Activated CD4-positive, alpha-beta T cell treated with anti-CD3 and anti-CD28 coated beads for 36 hours (primary cell): ENCODE data around the gene COQ8A. TPM values are rescaled to one million over a fixed set of nuclear protein-coding genes. Genes with fewer than 3 reads are reported as not detected.

ENCODE experiments used
- ATAC-seq: fragments of 200-7000 bp; cut with Tn5 transposase; one replicate; pipeline ENCODE4 v1.10.0; 2021; ENCODE audit warnings: mild to moderate bottlenecking, moderate library complexity
- CTCF ChIA-PET: fragments of 350-600 bp; sonication (Branson Sonifier 250); formaldehyde crosslinking; loops from one replicate; lab custom pipeline; 2021; ENCODE audit warnings: antibody characterized with exemption; lab: Charles Lee
- POLR2A ChIA-PET: fragments of 350-600 bp; sonication (Branson Sonifier 250); formaldehyde crosslinking; loops from one replicate; lab custom pipeline; 2021; ENCODE audit warnings: antibody characterized with exemption, inconsistent platforms; lab: Charles Lee
- DNase-seq: peaks from one replicate; pipeline ENCODE4 v3.0.0-alpha.2; 2020
- H3K27ac Mint-ChIP-seq: one replicate; pipeline ENCODE4 v1.8.0; 2021; ENCODE audit warnings: mixed read lengths
- H3K27me3 Mint-ChIP-seq: one replicate; pipeline ENCODE4 v1.8.0; 2021; ENCODE audit warnings: mixed read lengths
- H3K36me3 Mint-ChIP-seq: one replicate; pipeline ENCODE4 v1.8.0; 2021; ENCODE audit warnings: low read depth, mixed read lengths
- H3K4me1 Mint-ChIP-seq: one replicate; pipeline ENCODE4 v1.8.0; 2021; ENCODE audit warnings: mixed read lengths
- H3K4me3 Mint-ChIP-seq: one replicate; pipeline ENCODE4 v1.8.0; 2021; ENCODE audit warnings: mild to moderate bottlenecking, moderate library complexity, mixed read lengths
- H3K9me3 Mint-ChIP-seq: one replicate; pipeline ENCODE4 v1.8.0; 2021; ENCODE audit warnings: low read depth, mixed read lengths
- intact Hi-C, 2 experiments: fragments of 100-400 bp; cut with DNase I in 1 of 2; cut with micrococcal nuclease in 1 of 2; formaldehyde crosslinking; loops; one replicate each; pipeline versions ENCODE4 v1.14.2 to v1.15.1; 2022 to 2024; cut with DNase I, micrococcal nuclease
- total RNA-seq, 2 experiments: library from RNA; stranded (reverse); gene quantifications; one replicate each; pipeline ENCODE4 v1.2.3, GENCODE V29; 2021

COQ8A gene
- total RNA-seq, 2 experiments from 2014 or later = 21.3 to 26.9 TPM

DNA sequence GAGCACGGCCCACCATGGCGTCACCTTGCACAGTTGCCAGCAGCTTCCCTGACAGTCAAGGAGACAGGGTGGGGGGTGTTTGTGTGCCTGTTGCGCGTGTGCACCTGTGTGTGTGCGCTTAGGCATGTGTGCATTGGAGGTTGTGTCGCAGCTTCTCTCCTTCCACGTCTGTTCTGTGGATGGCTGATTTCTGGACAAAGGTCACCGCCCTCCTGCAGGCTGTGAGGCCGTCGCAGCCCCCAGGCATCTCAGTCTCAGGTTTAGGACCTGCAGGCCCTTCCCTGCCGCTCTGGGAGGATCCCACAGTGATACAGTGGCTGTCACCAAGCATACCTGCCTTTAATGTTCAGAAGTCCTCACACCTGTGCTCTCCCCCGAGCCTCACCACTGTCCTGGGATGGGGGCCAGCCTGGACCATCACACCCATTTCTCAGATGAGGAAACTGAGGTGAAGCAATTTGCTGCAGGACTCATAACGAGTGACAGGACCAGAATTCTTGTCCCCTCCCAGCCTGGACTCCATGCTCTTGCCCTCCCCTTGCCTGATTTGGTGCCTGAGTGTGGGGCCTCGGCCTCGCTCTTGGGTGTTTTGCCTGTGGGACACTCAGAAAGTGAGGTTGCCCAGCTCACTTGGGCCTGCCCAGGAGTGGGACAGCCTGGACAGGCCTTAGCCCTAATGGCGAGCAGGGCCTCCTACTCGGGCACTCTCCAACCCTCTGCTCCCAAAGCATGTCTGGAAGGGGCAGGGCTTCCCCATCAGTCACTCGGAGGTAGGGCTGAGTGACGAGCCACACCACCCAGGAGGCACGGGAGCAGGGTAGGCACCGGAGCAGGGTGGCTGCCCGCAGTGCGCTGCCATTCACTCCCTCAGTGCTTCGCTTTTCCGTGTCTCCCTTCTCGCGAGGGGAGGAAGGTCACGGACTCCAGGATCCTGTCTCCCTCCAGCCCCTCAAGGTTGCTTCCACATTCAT, 22.6 kb downstream of the COQ8A start:
- H3K36me3 Mint-ChIP-seq = peaks cover 19% of the 10 kb centered on the region
- H3K4me1 Mint-ChIP-seq = peaks cover 18% of the 10 kb centered on the region
- no peak overlapping the region for H3K27ac Mint-ChIP-seq
- POLR2A ChIA-PET = no interaction called here
- CTCF ChIA-PET = interaction anchor here (0.6 kb wide), 1 partner anchor 139 kb away, joined by 3 read pairs; no protein-coding TSS in a partner anchor
- H3K4me3 Mint-ChIP-seq = no peak overlapping the region
- ATAC-seq = no peak
- H3K9me3 Mint-ChIP-seq = no peaks in the 10 kb centered on the region
- no peak for DNase-seq
- intact Hi-C loops = no loop called here
- no peaks in the 10 kb centered on the region for H3K27me3 Mint-ChIP-seq

DNA sequence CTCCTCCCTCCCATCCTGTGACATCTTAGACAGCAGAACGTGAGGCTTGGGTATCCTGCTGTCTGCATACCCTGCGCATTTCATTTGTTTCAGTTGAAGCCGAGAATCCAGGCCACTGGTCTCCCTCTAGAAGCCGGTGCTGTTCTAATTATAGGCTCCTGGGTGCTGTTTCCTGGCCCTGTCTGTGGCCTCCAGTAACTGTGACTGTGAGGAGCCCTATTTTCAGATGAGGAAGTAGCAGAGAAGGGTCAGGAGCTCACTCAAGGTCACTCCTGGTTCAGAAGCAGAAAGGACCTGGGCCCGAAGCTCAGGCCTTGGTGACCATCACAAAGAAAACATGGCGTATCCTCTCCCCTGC, 24.0 kb downstream of the COQ8A start:
- Mint-ChIP-seq H3K4me1 (peaks cover 18% of the 10 kb centered on the region), H3K9me3 (no peaks in the 10 kb centered on the region), H3K27me3 (no peaks in the 10 kb centered on the region), H3K4me3 (no peak overlapping the region), H3K27ac (no peak overlapping the region), H3K36me3 (peaks cover 27% of the 10 kb centered on the region)
- intact Hi-C loops = no loop called here
- POLR2A ChIA-PET = no interaction called here
- no peak for DNase-seq
- CTCF ChIA-PET = interaction anchor here (0.5 kb wide), 1 partner anchor 67 kb away, joined by 3 read pairs; no protein-coding TSS in a partner anchor
- no peak for ATAC-seq

DNA sequence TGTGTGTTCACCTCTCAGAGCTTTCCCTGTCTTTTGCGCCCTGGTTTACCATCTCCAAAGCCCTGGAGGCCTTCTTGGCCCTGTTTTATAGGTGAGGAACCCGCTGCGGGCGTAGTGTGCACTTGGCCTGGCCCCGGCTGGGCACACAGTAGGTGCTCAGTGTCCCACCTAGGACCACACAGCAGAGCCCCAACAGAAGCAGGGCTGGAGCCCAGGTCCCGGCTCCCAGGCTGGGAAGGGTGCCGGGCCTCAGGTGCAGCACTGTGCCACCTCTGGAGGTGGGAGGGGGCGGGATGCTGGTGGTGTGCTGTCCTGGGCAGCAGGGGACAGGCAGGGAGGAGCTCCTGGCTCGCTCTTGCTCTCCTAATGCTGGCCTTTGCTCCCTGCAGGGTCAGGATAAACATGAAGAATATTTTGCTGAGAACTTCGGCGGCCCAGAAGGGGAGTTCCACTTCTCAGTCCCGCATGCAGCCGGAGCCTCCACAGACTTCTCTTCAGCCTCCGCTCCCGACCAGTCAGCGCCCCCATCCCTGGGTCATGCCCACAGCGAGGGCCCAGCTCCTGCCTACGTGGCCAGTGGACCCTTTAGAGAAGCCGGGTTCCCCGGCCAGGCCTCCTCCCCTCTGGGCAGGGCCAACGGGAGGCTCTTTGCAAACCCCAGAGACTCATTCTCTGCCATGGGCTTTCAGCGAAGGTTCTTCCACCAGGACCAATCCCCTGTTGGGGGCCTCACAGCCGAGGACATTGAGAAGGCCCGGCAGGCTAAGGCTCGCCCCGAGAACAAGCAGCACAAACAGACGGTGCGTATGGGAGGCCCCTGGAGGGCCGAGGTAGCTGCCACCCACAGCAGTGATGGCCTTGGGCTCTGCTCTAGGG, 24.8 kb downstream of the COQ8A start:
- Mint-ChIP-seq H3K4me1 (peaks cover 15% of the 10 kb centered on the region), H3K4me3 (no peak overlapping the region), H3K9me3 (no peaks in the 10 kb centered on the region), H3K27ac (no peak overlapping the region), H3K36me3 (peaks cover 34% of the 10 kb centered on the region), H3K27me3 (no peaks in the 10 kb centered on the region)
- CTCF ChIA-PET = no interaction called here
- no peak for ATAC-seq
- no peak for DNase-seq
- intact Hi-C loops = no loop called here
- POLR2A ChIA-PET = no interaction called here

DNA sequence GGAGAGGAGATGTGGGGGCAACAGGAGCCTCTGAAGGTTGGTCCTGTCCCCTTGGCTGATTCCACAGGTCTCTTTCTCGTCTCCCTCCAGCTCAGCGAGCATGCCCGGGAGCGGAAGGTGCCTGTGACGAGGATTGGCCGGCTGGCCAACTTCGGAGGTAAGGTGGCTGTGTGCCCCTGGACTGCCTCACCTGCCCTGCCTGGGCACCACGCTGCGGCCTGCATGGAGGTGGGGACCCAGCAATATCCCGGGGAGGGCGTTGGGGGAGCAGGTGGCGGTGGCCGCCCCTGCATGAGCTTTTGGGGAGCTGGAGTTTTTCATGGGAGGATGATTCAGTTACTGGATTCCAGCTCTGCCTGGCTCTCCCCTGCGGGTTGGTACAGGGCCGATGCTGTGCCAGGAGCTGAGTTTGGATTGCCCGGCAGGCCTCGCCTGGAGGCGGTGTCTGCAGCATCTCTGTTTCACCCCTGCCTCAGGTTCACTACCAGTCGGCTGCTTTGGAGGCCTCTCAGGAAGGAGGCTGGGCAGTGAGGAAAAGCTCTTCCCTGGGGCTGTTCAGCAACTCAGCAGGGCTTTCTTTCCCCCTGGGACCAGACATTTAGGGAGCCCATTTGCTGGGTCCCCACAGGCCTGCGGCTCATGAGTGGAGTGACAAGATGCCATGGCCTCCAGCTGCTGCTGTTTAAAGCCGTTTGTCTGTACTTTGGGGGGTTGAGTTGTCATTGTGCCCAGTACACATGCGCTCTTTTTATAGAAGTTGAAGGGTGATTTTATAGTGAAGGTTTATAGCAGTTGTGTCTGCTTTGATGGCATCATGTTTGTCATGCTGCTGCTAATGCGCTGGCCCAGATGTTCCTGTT, 25.7 kb downstream of the COQ8A start:
- no peak overlapping the region for H3K27ac Mint-ChIP-seq
- H3K9me3 Mint-ChIP-seq = no peaks in the 10 kb centered on the region
- H3K4me1 Mint-ChIP-seq = peaks cover 11% of the 10 kb centered on the region
- ChIA-PET POLR2A (no interaction called here), CTCF (interaction anchor here (0.5 to 0.6 kb wide), 2 partner anchors 519 to 679 kb away, joined by 3 read pairs; no protein-coding TSS in a partner anchor)
- intact Hi-C loops = no loop called here
- no peaks in the 10 kb centered on the region for H3K27me3 Mint-ChIP-seq
- peaks cover 34% of the 10 kb centered on the region for H3K36me3 Mint-ChIP-seq
- no peak overlapping the region for H3K4me3 Mint-ChIP-seq
- ATAC-seq (no peak), DNase-seq (no peak)

DNA sequence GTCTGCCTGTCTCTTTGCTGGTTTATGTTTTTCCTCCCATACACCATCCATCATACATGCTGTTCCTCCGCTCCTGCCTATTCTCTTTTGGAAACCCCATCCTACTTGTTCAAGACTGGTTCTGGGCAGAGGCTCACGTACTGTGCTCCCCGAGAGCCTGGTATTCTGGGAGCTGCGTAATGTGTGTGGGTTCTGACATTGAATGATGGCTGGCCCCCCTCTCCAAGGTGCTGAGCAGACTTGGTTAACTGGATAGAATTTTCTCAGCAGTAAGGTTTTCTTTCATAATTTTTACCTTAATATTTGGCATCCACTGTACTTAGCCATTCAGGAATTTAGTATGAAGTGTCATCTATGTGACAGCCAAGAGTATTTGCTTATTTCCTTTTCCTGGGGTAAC, 26.6 kb downstream of the COQ8A start:
- Mint-ChIP-seq H3K4me3 (no peak overlapping the region), H3K9me3 (peaks cover 3% of the 10 kb centered on the region), H3K27ac (no peak overlapping the region), H3K36me3 (peaks cover 36% of the 10 kb centered on the region), H3K27me3 (no peaks in the 10 kb centered on the region), H3K4me1 (peaks cover 4% of the 10 kb centered on the region)
- POLR2A ChIA-PET = no interaction called here
- no peak for DNase-seq
- CTCF ChIA-PET = interaction anchor here (0.5 kb wide), 1 partner anchor 520 kb away, joined by 3 read pairs; no protein-coding TSS in a partner anchor
- ATAC-seq = no peak
- intact Hi-C loops = no loop called here

DNA sequence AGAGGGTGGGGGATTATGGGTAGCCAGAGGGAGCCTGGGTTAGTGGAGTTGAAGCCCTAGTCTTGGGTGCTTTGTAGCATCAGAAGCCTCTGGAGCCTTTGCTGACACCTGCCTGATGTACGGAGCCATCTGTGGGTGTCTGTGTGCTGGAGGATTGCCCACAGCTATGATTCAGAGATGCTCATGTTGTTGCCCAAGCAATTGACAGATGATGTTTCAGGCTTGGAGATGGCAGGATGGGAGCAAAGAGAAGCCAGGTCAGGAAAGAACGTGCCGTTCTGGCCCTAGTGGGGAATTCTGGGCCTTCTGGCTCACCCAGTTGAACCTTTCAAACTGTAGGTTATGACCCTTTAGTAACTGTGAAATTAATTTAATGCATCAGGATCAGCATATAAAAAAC, 27.6 kb downstream of the COQ8A start:
- H3K36me3 Mint-ChIP-seq = peaks cover 42% of the 10 kb centered on the region
- no peak overlapping the region for H3K4me3 Mint-ChIP-seq
- H3K9me3 Mint-ChIP-seq = peaks cover 7% of the 10 kb centered on the region
- POLR2A ChIA-PET = no interaction called here
- H3K4me1 Mint-ChIP-seq = peaks cover 4% of the 10 kb centered on the region
- intact Hi-C loops = no loop called here
- no peaks in the 10 kb centered on the region for H3K27me3 Mint-ChIP-seq
- DNase-seq (no peak), ATAC-seq (no peak)
- H3K27ac Mint-ChIP-seq = no peak overlapping the region
- CTCF ChIA-PET = interaction anchor here (0.7 kb wide), 2 partner anchors 100 to 645 kb away, joined by 3 read pairs; no protein-coding TSS in a partner anchor

DNA sequence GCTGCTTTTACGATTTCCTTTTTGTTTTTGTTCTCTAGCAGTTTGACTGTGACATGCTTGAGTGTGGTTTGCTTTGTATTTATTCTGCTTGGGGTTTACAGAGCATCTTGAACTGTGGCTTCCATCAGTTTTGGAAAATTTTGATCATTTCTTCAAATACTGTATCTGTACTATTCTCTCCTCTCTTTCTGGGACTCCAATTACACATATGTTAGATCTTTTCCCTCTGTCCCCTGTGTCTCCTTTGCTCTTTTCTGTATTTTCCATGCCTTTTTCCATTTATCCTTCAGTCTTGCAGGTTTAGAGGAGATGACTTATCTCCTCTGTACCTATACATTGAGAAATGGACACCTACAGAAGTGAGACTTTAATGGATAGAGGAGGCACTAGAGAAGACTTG, 31.7 kb downstream of the COQ8A start:
- CTCF ChIA-PET = no interaction called here
- Mint-ChIP-seq H3K4me3 (no peak overlapping the region), H3K9me3 (peaks cover 7% of the 10 kb centered on the region), H3K4me1 (peaks cover 3% of the 10 kb centered on the region), H3K36me3 (peaks cover 26% of the 10 kb centered on the region), H3K27ac (no peak overlapping the region), H3K27me3 (no peaks in the 10 kb centered on the region)
- intact Hi-C loops = no loop called here
- ATAC-seq (no peak), DNase-seq (no peak)
- POLR2A ChIA-PET = no interaction called here

DNA sequence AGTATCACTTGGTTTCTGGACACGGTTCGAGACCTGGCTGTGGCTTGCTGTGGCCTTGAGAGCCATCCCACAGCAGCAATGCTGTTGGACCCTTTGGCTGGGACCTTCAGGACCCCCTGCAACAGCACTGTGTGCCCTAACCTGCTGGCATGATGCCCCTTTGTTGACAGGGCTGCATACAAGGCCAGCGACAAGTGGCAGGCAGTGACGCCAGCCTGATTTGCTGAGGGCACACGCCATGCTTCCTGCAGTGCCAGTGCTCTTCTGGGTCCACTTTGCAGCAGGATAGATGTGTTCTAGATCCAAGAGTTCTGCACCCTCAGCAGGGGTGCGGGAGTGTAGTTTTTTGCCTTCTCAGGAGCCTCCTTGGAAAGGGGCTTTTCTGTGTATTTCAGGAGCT, 32.8 kb downstream of the COQ8A start:
- Mint-ChIP-seq H3K4me3 (no peak overlapping the region), H3K4me1 (no peaks in the 10 kb centered on the region), H3K27me3 (no peaks in the 10 kb centered on the region), H3K9me3 (peaks cover 7% of the 10 kb centered on the region), H3K36me3 (peaks cover 25% of the 10 kb centered on the region), H3K27ac (no peak overlapping the region)
- ChIA-PET CTCF (no interaction called here), POLR2A (no interaction called here)
- intact Hi-C loops = no loop called here
- DNase-seq (no peak), ATAC-seq (no peak)

DNA sequence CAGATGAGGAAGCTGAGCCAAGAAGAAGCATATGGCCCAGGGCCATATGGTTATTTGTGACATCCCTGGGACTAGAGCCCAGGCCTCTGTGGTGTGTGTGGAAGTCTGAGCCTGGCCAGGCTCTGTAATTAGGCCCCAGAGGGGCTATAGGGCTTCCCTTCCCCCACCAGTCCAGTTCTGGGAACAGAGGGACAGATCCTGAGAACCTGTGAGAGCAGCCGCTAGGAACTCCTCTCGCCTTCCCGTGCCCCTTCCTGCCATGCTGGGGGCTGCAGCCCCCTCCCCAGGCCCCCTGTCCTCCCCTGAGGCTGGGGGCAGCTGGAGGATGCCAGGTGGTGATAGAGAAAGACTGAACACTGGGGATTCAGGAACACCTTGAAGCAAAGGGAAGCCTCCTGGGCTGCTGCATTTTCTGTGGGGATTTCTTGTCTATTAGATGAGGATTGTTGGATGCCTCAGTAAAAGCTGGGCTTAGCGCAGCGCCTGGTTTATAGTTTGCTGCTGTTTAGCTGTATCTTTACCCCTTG, 33.3 kb downstream of the COQ8A start:
- ChIA-PET POLR2A (no interaction called here), CTCF (no interaction called here)
- intact Hi-C loops = no loop called here
- Mint-ChIP-seq H3K27me3 (no peaks in the 10 kb centered on the region), H3K9me3 (peaks cover 7% of the 10 kb centered on the region), H3K36me3 (peaks cover 23% of the 10 kb centered on the region), H3K4me1 (no peaks in the 10 kb centered on the region), H3K27ac (no peak overlapping the region), H3K4me3 (no peak overlapping the region)
- ATAC-seq (no peak), DNase-seq (peak; percentile 1)

DNA sequence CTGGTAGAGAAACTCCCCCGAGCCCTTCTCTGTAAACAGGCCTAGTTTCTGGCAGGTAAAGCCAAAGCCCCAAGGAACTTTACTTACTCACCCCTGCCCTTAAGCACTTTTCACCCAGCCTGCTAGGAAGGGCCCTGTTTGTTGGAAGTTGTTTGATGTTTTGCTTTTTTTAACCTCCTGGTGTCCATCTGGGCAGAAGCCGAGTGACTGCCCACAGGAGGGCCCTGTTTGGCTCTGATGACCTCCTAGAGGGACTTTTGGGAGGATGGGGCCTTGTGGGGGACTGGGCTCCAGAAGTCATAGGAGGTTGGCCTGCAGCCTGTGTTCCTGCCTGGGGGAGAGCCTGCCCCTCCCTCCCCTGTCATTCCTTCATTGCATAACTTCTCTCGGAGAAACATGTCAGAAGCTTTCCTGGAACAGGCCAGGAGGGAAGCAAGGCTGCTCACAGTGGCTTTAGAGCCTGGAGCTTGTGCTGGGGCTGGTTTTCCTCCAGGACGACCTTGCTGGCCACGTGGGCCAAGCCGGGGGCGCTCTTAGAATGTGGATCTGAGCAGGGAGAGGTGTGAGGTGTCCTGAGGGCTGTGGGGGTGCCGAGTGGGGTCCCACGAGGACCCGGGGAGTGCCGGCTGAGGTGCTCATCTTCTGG, 33.9 kb downstream of the COQ8A start:
- ATAC-seq (no peak), DNase-seq (peak; percentile 2)
- Mint-ChIP-seq H3K4me3 (no peak overlapping the region), H3K4me1 (no peaks in the 10 kb centered on the region), H3K36me3 (peaks cover 17% of the 10 kb centered on the region), H3K9me3 (peaks cover 7% of the 10 kb centered on the region), H3K27me3 (no peaks in the 10 kb centered on the region), H3K27ac (no peak overlapping the region)
- POLR2A ChIA-PET = no interaction called here
- CTCF ChIA-PET = no interaction called here
- intact Hi-C loops = no loop called here
